HEK293 (cell line): Measurements from ENCODE around the gene DNAJC5.
A peak's percentile ranks its signal among the peaks of the same experiment; 100 is the strongest.

Experiments used
- FEZF1 ChIP-seq: fragments of 450-650 bp; formaldehyde crosslinking; IDR thresholded peaks from 2 replicates; pipeline ENCODE4 v1.5.1; 2016; ENCODE audit warnings: missing biosample characterization, missing genetic modification characterization
- GLI4 ChIP-seq: fragments of 450-650 bp; formaldehyde crosslinking; IDR thresholded peaks from 2 replicates; pipeline ENCODE4 v1.5.1; 2016; ENCODE audit warnings: missing biosample characterization, missing genetic modification characterization
- HOXA7 ChIP-seq: sonication (generic); formaldehyde crosslinking; IDR thresholded peaks from 2 replicates; pipeline ENCODE4 v1.8.1; 2022; ENCODE audit warnings: missing genetic modification reagents, borderline replicate concordance
- HOXD13 ChIP-seq: sonication (generic); formaldehyde crosslinking; IDR thresholded peaks from 2 replicates; pipeline ENCODE4 v1.8.0; 2022; ENCODE audit warnings: missing genetic modification reagents, borderline replicate concordance
- KLF10 ChIP-seq: fragments of 450-650 bp; IDR thresholded peaks from 2 replicates; pipeline ENCODE4 v1.5.1; 2018; ENCODE audit warnings: missing biosample characterization, mild to moderate bottlenecking, missing genetic modification characterization
- KLF16 ChIP-seq: fragments of 450-650 bp; formaldehyde crosslinking; IDR thresholded peaks from 2 replicates; pipeline ENCODE4 v1.5.1; 2017; ENCODE audit warnings: missing biosample characterization, missing genetic modification characterization
- MZF1 ChIP-seq: fragments of 450-650 bp; formaldehyde crosslinking; IDR thresholded peaks from 2 replicates; pipeline ENCODE4 v1.5.1; 2017; ENCODE audit warnings: missing biosample characterization, missing genetic modification characterization, borderline replicate concordance
- RBAK ChIP-seq: fragments of 450-650 bp; formaldehyde crosslinking; IDR thresholded peaks from 2 replicates; pipeline ENCODE4 v1.5.1; 2016; ENCODE audit warnings: missing biosample characterization, missing genetic modification characterization
- SALL2 ChIP-seq: fragments of 450-650 bp; formaldehyde crosslinking; IDR thresholded peaks from 2 replicates; pipeline ENCODE4 v1.5.0; 2017; ENCODE audit warnings: missing biosample characterization, mild to moderate bottlenecking, missing genetic modification characterization, borderline replicate concordance
- SCRT2 ChIP-seq: fragments of 450-650 bp; formaldehyde crosslinking; IDR thresholded peaks from 2 replicates; pipeline ENCODE4 v1.5.1; 2016; ENCODE audit warnings: missing biosample characterization, missing genetic modification characterization
- ZNF184 ChIP-seq: fragments of 450-650 bp; IDR thresholded peaks from 2 replicates; pipeline ENCODE4 v1.5.1; 2018; ENCODE audit warnings: missing biosample characterization, mild to moderate bottlenecking, missing genetic modification characterization
- ZNF514 ChIP-seq: fragments of 450-650 bp; formaldehyde crosslinking; IDR thresholded peaks from 2 replicates; pipeline ENCODE4 v1.5.1; 2016; ENCODE audit warnings: missing biosample characterization, missing genetic modification characterization
- ZNF529 ChIP-seq: fragments of 450-650 bp; formaldehyde crosslinking; IDR thresholded peaks from 2 replicates; pipeline ENCODE4 v1.5.1; 2017; ENCODE audit warnings: missing genetic modification characterization, missing biosample characterization; ENCODE audit not compliant: insufficient replicate concordance
- ZNF585B ChIP-seq: fragments of 450-650 bp; formaldehyde crosslinking; IDR thresholded peaks from 2 replicates; pipeline ENCODE4 v1.5.1; 2016; ENCODE audit warnings: missing biosample characterization, missing genetic modification characterization
- ZNF624 ChIP-seq: fragments of 450-650 bp; formaldehyde crosslinking; IDR thresholded peaks from 2 replicates; pipeline ENCODE4 v1.5.1; 2017; ENCODE audit warnings: missing biosample characterization, missing genetic modification characterization
- ZNF658 ChIP-seq: fragments of 450-650 bp; formaldehyde crosslinking; IDR thresholded peaks from 2 replicates; pipeline ENCODE4; 2016; ENCODE audit warnings: missing biosample characterization, missing genetic modification characterization
- ZNF660 ChIP-seq: fragments of 450-650 bp; IDR thresholded peaks from 2 replicates; pipeline ENCODE4 v1.5.1; 2018; ENCODE audit warnings: missing biosample characterization, mild to moderate bottlenecking, missing genetic modification characterization
- ZNF664 ChIP-seq: fragments of 450-650 bp; formaldehyde crosslinking; IDR thresholded peaks from 2 replicates; pipeline ENCODE4 v1.5.1; 2016; ENCODE audit warnings: missing biosample characterization, missing genetic modification characterization
- ZNF701 ChIP-seq: fragments of 450-650 bp; formaldehyde crosslinking; IDR thresholded peaks from 2 replicates; pipeline ENCODE4 v1.5.1; 2016; ENCODE audit warnings: missing biosample characterization, missing genetic modification characterization
- ZNF747 ChIP-seq: fragments of 450-650 bp; formaldehyde crosslinking; IDR thresholded peaks from 2 replicates; pipeline ENCODE4 v1.5.1; 2016; ENCODE audit warnings: missing biosample characterization, missing genetic modification characterization
- ZNF768 ChIP-seq: fragments of 450-650 bp; formaldehyde crosslinking; IDR thresholded peaks from 2 replicates; pipeline ENCODE4 v1.5.1; 2018; ENCODE audit warnings: missing biosample characterization, mild to moderate bottlenecking, missing genetic modification characterization
- ZNF776 ChIP-seq: fragments of 450-650 bp; formaldehyde crosslinking; IDR thresholded peaks from 2 replicates; pipeline ENCODE4 v1.5.0; 2017; ENCODE audit warnings: missing biosample characterization, missing genetic modification characterization, borderline replicate concordance
- ZNF837 ChIP-seq: fragments of 450-650 bp; formaldehyde crosslinking; IDR thresholded peaks from 2 replicates; pipeline ENCODE4 v1.5.1; 2016; ENCODE audit warnings: missing biosample characterization, missing genetic modification characterization
- ZSCAN23 ChIP-seq: fragments of 450-650 bp; formaldehyde crosslinking; IDR thresholded peaks from 2 replicates; pipeline ENCODE4 v1.5.1; 2016; ENCODE audit warnings: missing biosample characterization, missing genetic modification characterization
- ZXDB ChIP-seq: fragments of 450-650 bp; formaldehyde crosslinking; IDR thresholded peaks from 2 replicates; pipeline ENCODE4 v1.5.1; 2016; ENCODE audit warnings: missing biosample characterization, missing genetic modification characterization
- TF ChIP-seq, protein P1 (sequence below): fragments of 450-650 bp; formaldehyde crosslinking; IDR thresholded peaks from 2 replicates; pipeline ENCODE4 v1.5.1; 2016; ENCODE audit warnings: missing biosample characterization, missing genetic modification characterization
- TF ChIP-seq, protein P2 (sequence below): fragments of 450-650 bp; formaldehyde crosslinking; IDR thresholded peaks from 2 replicates; pipeline ENCODE4 v1.5.1; 2016; ENCODE audit warnings: missing biosample characterization, missing genetic modification characterization
- TF ChIP-seq, protein P3 (sequence below): fragments of 450-650 bp; formaldehyde crosslinking; IDR thresholded peaks from 2 replicates; pipeline ENCODE4 v1.5.1; 2017; ENCODE audit warnings: missing biosample characterization, missing genetic modification characterization
- TF ChIP-seq, protein P4 (sequence below): fragments of 450-650 bp; formaldehyde crosslinking; IDR thresholded peaks from 2 replicates; pipeline ENCODE4 v1.5.1; 2016; ENCODE audit warnings: missing biosample characterization, missing genetic modification characterization
- TF ChIP-seq, protein P5 (sequence below): IDR thresholded peaks from 2 replicates; pipeline ENCODE4 v1.6.1; 2011; ENCODE audit warnings: mild to moderate bottlenecking, low read depth, low read length, borderline replicate concordance
- TF ChIP-seq, protein P6 (sequence below): sonication (generic); formaldehyde crosslinking; IDR thresholded peaks from 2 replicates; pipeline ENCODE4 v1.8.1; 2022; ENCODE audit warnings: mild to moderate bottlenecking, moderate library complexity, missing genetic modification reagents
- TF ChIP-seq, protein P7 (sequence below): fragments of 450-650 bp; IDR thresholded peaks from 2 replicates; pipeline ENCODE4 v1.5.1; 2018; ENCODE audit warnings: missing biosample characterization, missing genetic modification characterization

Gene DNAJC5

DNA sequence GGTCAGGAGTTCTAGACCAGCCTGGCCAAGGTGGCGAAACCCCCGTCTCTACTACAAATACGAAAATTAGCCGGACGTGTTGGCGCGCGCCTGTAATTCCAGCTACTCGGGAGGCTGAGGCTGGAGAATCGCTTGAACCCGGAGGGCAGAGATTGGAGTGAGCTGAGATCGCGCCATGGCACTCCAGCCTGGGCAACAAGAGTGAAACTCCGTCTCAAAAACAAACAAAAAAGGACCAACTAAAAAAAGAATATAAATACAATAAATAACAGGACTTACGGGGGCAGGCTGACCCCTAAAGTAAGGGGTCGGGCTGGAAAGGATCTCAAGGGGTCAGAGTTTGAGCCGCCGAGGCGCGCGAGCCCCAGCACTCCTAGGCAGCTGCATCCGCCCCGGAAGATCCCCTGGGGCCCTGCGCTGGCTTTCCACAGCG lies 30.4 kb upstream of the DNAJC5 start (continued):
- TF ChIP-seq ZNF658 (tag by site-specific recombination) (no peak), ZNF747 (tag by site-specific recombination) (no peak), ZNF701 (tag by site-specific recombination) (no peak), SALL2 (tag by site-specific recombination) (no peak), ZSCAN23 (no peak), HOXD13 (CRISPR knock-in tag) (no peak), ZNF184 (tag by site-specific recombination) (no peak), RBAK (no peak), ZNF776 (tag by site-specific recombination) (no peak), ZNF768 (tag by site-specific recombination) (no peak), ZNF514 (tag by site-specific recombination) (no peak), ZNF837 (tag by site-specific recombination) (no peak), MZF1 (tag by site-specific recombination) (no peak), HOXA7 (CRISPR knock-in tag) (no peak), ZNF585B (tag by site-specific recombination) (no peak), SCRT2 (tag by site-specific recombination) (no peak), KLF10 (tag by site-specific recombination) (no peak), ZNF660 (tag by site-specific recombination) (no peak), ZXDB (tag by site-specific recombination) (peak; percentile 56; the same call in 1 of the 2 replicates), ZNF664 (tag by site-specific recombination) (no peak), ZNF529 (tag by site-specific recombination) (no peak), KLF16 (no peak; the same call in none of the 2 replicates), ZNF624 (tag by site-specific recombination) (no peak), GLI4 (tag by site-specific recombination) (no peak), FEZF1 (tag by site-specific recombination) (no peak)
- TF ChIP-seq, protein P1, sequence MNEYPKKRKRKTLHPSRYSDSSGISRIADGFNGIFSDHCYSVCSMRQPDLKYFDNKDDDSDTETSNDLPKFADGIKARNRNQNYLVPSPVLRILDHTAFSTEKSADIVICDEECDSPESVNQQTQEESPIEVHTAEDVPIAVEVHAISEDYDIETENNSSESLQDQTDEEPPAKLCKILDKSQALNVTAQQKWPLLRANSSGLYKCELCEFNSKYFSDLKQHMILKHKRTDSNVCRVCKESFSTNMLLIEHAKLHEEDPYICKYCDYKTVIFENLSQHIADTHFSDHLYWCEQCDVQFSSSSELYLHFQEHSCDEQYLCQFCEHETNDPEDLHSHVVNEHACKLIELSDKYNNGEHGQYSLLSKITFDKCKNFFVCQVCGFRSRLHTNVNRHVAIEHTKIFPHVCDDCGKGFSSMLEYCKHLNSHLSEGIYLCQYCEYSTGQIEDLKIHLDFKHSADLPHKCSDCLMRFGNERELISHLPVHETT (tag by site-specific recombination): no peak; the same call in 1 of the 2 replicates
- TF ChIP-seq, protein P2, sequence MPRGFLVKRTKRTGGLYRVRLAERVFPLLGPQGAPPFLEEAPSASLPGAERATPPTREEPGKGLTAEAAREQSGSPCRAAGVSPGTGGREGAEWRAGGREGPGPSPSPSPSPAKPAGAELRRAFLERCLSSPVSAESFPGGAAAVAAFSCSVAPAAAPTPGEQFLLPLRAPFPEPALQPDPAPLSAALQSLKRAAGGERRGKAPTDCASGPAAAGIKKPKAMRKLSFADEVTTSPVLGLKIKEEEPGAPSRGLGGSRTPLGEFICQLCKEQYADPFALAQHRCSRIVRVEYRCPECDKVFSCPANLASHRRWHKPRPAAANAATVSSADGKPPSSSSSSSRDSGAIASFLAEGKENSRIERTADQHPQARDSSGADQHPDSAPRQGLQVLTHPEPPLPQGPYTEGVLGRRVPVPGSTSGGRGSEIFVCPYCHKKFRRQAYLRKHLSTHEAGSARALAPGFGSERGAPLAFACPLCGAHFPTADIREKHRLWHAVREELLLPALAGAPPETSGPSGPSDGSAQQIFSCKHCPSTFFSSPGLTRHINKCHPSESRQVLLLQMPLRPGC (tag by site-specific recombination): no peak
- TF ChIP-seq, protein P3, sequence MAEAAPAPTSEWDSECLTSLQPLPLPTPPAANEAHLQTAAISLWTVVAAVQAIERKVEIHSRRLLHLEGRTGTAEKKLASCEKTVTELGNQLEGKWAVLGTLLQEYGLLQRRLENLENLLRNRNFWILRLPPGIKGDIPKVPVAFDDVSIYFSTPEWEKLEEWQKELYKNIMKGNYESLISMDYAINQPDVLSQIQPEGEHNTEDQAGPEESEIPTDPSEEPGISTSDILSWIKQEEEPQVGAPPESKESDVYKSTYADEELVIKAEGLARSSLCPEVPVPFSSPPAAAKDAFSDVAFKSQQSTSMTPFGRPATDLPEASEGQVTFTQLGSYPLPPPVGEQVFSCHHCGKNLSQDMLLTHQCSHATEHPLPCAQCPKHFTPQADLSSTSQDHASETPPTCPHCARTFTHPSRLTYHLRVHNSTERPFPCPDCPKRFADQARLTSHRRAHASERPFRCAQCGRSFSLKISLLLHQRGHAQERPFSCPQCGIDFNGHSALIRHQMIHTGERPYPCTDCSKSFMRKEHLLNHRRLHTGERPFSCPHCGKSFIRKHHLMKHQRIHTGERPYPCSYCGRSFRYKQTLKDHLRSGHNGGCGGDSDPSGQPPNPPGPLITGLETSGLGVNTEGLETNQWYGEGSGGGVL: 0 out of 2 replicates have a peak, but pooled peaks have one; percentile 4
- TF ChIP-seq, protein P4, sequence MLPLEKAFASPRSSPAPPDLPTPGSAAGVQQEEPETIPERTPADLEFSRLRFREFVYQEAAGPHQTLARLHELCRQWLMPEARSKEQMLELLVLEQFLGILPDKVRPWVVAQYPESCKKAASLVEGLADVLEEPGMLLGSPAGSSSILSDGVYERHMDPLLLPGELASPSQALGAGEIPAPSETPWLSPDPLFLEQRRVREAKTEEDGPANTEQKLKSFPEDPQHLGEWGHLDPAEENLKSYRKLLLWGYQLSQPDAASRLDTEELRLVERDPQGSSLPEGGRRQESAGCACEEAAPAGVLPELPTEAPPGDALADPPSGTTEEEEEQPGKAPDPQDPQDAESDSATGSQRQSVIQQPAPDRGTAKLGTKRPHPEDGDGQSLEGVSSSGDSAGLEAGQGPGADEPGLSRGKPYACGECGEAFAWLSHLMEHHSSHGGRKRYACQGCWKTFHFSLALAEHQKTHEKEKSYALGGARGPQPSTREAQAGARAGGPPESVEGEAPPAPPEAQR (tag by site-specific recombination): 0 out of 2 replicates have a peak, but pooled peaks have one; percentile 70
- TF ChIP-seq, protein P5, sequence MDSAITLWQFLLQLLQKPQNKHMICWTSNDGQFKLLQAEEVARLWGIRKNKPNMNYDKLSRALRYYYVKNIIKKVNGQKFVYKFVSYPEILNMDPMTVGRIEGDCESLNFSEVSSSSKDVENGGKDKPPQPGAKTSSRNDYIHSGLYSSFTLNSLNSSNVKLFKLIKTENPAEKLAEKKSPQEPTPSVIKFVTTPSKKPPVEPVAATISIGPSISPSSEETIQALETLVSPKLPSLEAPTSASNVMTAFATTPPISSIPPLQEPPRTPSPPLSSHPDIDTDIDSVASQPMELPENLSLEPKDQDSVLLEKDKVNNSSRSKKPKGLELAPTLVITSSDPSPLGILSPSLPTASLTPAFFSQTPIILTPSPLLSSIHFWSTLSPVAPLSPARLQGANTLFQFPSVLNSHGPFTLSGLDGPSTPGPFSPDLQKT: no peak
- TF ChIP-seq, protein P6, sequence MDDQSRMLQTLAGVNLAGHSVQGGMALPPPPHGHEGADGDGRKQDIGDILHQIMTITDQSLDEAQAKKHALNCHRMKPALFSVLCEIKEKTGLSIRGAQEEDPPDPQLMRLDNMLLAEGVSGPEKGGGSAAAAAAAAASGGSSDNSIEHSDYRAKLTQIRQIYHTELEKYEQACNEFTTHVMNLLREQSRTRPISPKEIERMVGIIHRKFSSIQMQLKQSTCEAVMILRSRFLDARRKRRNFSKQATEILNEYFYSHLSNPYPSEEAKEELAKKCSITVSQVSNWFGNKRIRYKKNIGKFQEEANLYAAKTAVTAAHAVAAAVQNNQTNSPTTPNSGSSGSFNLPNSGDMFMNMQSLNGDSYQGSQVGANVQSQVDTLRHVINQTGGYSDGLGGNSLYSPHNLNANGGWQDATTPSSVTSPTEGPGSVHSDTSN (CRISPR knock-in tag): no peak
- TF ChIP-seq, protein P7, sequence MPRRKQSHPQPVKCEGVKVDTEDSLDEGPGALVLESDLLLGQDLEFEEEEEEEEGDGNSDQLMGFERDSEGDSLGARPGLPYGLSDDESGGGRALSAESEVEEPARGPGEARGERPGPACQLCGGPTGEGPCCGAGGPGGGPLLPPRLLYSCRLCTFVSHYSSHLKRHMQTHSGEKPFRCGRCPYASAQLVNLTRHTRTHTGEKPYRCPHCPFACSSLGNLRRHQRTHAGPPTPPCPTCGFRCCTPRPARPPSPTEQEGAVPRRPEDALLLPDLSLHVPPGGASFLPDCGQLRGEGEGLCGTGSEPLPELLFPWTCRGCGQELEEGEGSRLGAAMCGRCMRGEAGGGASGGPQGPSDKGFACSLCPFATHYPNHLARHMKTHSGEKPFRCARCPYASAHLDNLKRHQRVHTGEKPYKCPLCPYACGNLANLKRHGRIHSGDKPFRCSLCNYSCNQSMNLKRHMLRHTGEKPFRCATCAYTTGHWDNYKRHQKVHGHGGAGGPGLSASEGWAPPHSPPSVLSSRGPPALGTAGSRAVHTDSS (tag by site-specific recombination): no peak
